ENCODE measurements around the gene FRY.

DNA sequence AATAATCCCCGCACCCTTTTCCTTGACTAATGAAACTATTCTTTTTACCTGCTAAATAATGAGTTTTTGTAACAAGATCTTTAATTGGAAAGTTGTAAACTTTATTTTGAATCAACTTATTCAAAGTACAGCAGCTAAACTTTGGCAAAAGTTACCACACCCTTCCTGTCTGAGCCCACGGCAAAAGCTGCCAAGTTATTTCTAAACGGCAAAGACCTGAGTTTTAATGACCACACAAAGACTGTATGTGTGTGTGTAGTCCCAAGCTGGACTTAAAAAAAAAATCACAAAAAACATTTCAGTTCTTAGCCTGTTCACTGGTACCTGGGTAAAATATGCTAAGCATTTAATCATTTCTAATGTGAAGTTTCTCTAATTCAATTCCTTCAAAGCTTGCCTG is 222.8 kb downstream of the FRY start:
- TF ChIP-seq, protein P1, sequence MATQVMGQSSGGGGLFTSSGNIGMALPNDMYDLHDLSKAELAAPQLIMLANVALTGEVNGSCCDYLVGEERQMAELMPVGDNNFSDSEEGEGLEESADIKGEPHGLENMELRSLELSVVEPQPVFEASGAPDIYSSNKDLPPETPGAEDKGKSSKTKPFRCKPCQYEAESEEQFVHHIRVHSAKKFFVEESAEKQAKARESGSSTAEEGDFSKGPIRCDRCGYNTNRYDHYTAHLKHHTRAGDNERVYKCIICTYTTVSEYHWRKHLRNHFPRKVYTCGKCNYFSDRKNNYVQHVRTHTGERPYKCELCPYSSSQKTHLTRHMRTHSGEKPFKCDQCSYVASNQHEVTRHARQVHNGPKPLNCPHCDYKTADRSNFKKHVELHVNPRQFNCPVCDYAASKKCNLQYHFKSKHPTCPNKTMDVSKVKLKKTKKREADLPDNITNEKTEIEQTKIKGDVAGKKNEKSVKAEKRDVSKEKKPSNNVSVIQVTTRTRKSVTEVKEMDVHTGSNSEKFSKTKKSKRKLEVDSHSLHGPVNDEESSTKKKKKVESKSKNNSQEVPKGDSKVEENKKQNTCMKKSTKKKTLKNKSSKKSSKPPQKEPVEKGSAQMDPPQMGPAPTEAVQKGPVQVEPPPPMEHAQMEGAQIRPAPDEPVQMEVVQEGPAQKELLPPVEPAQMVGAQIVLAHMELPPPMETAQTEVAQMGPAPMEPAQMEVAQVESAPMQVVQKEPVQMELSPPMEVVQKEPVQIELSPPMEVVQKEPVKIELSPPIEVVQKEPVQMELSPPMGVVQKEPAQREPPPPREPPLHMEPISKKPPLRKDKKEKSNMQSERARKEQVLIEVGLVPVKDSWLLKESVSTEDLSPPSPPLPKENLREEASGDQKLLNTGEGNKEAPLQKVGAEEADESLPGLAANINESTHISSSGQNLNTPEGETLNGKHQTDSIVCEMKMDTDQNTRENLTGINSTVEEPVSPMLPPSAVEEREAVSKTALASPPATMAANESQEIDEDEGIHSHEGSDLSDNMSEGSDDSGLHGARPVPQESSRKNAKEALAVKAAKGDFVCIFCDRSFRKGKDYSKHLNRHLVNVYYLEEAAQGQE (IDR thresholded peaks at IDR 0.05; ENCODE audit: low read depth), result no peak
- TF ChIP-seq YY1 (IDR thresholded peaks at IDR 0.05; ENCODE audit: low read depth) (no peak), EP300 (IDR thresholded peaks at IDR 0.05; ENCODE audit: borderline replicate concordance) (no peak), ZBTB7A (IDR thresholded peaks at IDR 0.05; ENCODE audit: low read depth) (no peak), CEBPB (IDR thresholded peaks at IDR 0.05) (no peak), TCF12 (IDR thresholded peaks at IDR 0.05; ENCODE audit: low read depth) (no peak), TAF1 (IDR thresholded peaks at IDR 0.05; ENCODE audit: low read depth) (no peak), CREB1 (IDR thresholded peaks at IDR 0.05; ENCODE audit: low read depth) (no peak), RAD21 (IDR thresholded peaks at IDR 0.05; ENCODE audit: low read depth) (no peak), EGR1 (IDR thresholded peaks at IDR 0.05) (no peak)
- TF ChIP-seq, protein P2, sequence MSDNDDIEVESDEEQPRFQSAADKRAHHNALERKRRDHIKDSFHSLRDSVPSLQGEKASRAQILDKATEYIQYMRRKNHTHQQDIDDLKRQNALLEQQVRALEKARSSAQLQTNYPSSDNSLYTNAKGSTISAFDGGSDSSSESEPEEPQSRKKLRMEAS (IDR thresholded peaks at IDR 0.05), result no peak
- TF ChIP-seq, protein P3, sequence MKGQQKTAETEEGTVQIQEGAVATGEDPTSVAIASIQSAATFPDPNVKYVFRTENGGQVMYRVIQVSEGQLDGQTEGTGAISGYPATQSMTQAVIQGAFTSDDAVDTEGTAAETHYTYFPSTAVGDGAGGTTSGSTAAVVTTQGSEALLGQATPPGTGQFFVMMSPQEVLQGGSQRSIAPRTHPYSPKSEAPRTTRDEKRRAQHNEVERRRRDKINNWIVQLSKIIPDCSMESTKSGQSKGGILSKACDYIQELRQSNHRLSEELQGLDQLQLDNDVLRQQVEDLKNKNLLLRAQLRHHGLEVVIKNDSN (IDR thresholded peaks at IDR 0.05), result no peak
